ENCODE results near the gene PARVA. TPM values are rescaled to one million over a fixed set of nuclear protein-coding genes. Genes with fewer than 3 reads are reported as not detected.

Gene PARVA
- total and polyA plus RNA-seq, 9 of the 15 experiments (the other 6 are each of a cell fraction or from before 2014, with no cell fraction given): 0.11 TPM; not detected in 8

DNA sequence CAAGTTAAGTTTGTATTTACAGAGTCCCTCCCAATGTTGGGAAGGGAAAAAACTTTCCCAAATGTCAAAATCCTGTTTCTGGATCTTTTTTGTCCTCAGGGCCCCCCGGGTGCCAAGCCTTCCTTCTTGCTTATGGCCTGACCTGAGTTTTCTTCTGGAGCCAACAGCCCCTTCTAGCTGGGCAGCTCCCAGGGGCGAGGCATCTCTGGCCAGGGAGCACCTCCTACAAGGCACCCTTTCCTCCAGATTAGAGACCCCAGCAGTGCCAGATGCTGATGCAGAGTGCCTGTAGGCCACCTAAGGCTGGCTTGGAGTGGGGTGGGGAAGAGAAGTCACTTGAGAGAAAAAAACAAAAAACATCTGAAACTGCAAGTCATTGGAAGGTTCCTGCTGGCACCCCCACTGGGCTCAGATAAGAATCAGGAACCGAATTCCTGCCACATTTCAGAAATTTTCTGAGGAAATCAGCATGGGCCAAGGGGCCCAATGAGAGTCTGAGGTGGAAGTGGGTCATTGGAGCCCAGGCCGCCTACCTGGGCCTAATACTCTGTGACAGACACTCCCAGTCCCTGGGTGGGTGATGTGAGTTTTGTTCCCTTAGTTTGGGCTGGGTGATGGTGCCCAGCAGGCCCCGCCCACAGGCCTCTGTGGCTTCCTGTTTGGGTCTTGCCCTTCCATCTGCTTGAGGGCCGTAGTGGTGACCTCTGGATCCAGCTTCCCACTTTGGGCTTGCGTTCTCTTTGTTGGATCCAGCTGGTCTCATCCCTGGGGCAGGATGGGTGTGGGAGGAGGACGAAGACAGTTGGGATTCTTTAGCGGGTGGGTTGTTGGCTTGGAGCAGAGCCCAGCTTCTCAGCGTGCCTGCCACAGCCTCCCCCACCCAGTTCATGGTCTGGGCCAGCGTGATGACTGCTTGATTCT is 40.6 kb downstream of the PARVA start (continued):
- TF ChIP-seq, protein P1, sequence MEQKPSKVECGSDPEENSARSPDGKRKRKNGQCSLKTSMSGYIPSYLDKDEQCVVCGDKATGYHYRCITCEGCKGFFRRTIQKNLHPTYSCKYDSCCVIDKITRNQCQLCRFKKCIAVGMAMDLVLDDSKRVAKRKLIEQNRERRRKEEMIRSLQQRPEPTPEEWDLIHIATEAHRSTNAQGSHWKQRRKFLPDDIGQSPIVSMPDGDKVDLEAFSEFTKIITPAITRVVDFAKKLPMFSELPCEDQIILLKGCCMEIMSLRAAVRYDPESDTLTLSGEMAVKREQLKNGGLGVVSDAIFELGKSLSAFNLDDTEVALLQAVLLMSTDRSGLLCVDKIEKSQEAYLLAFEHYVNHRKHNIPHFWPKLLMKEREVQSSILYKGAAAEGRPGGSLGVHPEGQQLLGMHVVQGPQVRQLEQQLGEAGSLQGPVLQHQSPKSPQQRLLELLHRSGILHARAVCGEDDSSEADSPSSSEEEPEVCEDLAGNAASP (IDR thresholded peaks at IDR 0.05): no peak
- TF ChIP-seq E2F3 (CRISPR knock-in tag; IDR thresholded peaks at IDR 0.05) (0 out of 2 replicates have a peak, but pooled peaks have one; percentile 4), ZNF384 (IDR thresholded peaks at IDR 0.05; ENCODE audit: low read depth, low read length) (peak; percentile 41; the same call in 1 of the 2 replicates), CSDE1 (IDR thresholded peaks at IDR 0.05) (no peak), NFE2L1 (tag; IDR thresholded peaks at IDR 0.05; ENCODE audit: borderline replicate concordance, low read depth) (peak; percentile 58; the same call in 1 of the 2 replicates), MAFK (IDR thresholded peaks at IDR 0.05; ENCODE audit: low read length) (peak; percentile 19; the same call in 1 of the 2 replicates), SIX5 (IDR thresholded peaks at IDR 0.05; ENCODE audit: borderline replicate concordance in 1 of 2, insufficient read depth in 1 of 2, low read depth in 1 of 2, low read length in 2 of 2) (no peak)

DNA sequence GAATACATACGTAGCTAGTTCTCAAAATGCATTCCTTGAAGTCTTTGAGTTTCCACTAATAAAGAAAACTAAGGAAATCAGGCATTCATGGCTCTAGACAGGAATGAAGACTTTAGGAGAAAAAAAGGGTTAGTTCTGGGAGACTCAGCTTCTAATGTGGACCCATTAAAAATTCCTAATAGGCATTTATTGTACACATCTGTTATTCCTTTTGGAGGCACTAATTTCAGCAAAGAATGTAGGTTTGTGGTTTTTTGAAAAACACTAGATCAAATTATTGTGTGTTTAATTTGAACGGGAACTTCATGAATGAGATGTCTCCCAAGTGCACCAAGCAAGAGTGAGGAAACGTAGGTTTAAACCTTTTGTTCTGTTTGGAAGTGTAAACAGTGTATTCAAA is 42.7 kb downstream of the PARVA start:
- POLR2A ChIA-PET: interaction anchor here (0.9 kb wide), 1 partner anchor 9 kb away, joined by 5 read pairs; no protein-coding TSS in a partner anchor
- TF ChIP-seq ZNF121 (CRISPR knock-in tag; conservative IDR thresholded peaks at IDR 0.05): no peak
- TF ChIP-seq ARID1B (IDR thresholded peaks at IDR 0.05): no peak
- TF ChIP-seq ZNF12 (CRISPR knock-in tag; IDR thresholded peaks at IDR 0.05): no peak
- TF ChIP-seq, protein P2, sequence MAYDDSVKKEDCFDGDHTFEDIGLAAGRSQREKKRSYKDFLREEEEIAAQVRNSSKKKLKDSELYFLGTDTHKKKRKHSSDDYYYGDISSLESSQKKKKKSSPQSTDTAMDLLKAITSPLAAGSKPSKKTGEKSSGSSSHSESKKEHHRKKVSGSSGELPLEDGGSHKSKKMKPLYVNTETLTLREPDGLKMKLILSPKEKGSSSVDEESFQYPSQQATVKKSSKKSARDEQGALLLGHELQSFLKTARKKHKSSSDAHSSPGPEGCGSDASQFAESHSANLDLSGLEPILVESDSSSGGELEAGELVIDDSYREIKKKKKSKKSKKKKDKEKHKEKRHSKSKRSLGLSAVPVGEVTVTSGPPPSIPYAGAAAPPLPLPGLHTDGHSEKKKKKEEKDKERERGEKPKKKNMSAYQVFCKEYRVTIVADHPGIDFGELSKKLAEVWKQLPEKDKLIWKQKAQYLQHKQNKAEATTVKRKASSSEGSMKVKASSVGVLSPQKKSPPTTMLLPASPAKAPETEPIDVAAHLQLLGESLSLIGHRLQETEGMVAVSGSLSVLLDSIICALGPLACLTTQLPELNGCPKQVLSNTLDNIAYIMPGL (CRISPR knock-in tag; IDR thresholded peaks at IDR 0.05): no peak
- TF ChIP-seq, protein P3, sequence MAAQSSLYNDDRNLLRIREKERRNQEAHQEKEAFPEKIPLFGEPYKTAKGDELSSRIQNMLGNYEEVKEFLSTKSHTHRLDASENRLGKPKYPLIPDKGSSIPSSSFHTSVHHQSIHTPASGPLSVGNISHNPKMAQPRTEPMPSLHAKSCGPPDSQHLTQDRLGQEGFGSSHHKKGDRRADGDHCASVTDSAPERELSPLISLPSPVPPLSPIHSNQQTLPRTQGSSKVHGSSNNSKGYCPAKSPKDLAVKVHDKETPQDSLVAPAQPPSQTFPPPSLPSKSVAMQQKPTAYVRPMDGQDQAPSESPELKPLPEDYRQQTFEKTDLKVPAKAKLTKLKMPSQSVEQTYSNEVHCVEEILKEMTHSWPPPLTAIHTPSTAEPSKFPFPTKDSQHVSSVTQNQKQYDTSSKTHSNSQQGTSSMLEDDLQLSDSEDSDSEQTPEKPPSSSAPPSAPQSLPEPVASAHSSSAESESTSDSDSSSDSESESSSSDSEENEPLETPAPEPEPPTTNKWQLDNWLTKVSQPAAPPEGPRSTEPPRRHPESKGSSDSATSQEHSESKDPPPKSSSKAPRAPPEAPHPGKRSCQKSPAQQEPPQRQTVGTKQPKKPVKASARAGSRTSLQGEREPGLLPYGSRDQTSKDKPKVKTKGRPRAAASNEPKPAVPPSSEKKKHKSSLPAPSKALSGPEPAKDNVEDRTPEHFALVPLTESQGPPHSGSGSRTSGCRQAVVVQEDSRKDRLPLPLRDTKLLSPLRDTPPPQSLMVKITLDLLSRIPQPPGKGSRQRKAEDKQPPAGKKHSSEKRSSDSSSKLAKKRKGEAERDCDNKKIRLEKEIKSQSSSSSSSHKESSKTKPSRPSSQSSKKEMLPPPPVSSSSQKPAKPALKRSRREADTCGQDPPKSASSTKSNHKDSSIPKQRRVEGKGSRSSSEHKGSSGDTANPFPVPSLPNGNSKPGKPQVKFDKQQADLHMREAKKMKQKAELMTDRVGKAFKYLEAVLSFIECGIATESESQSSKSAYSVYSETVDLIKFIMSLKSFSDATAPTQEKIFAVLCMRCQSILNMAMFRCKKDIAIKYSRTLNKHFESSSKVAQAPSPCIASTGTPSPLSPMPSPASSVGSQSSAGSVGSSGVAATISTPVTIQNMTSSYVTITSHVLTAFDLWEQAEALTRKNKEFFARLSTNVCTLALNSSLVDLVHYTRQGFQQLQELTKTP (IDR thresholded peaks at IDR 0.05; ENCODE audit: low read depth in 1 of 2, partially characterized antibody in 2 of 2): no peak
- no peak for TF ChIP-seq TRIM24 (IDR thresholded peaks at IDR 0.05)

More for the DNA sequence above, 42.7 kb downstream of the PARVA start:
- DNase-seq (ENCODE audit: extremely low read depth in 1 of 4, low spot score in 3 of 4) (no peak), FAIRE-seq (no peak), ATAC-seq (no peak)
- intact Hi-C loops (cut with micrococcal nuclease) (no loop called here), in situ Hi-C loops (cut with MboI) (no loop called here)
- CTCF ChIA-PET (ENCODE audit: low intra/inter-chr PET ratio): no interaction called here
- H3K4me1 ChIP-seq (replicated peaks in 1 of 2; ENCODE audit: control insufficient read depth in 2 of 2, insufficient read depth in 2 of 2, low read length in 2 of 2): peaks cover 10 to 11% of the 10 kb centered on the region in 2 experiments
- 32% methylated on average over 3 of the region's 3 CpGs for WGBS (ENCODE audit: insufficient coverage, low coverage, missing lambda C conversion rate)
- no peak overlapping the region for H3K27ac ChIP-seq (ENCODE audit: extremely low read depth, low read depth, low read length)
- no peak overlapping the region for H3K4me3 ChIP-seq
- H3K79me2 ChIP-seq (ENCODE audit: control insufficient read depth, insufficient read depth, low read length): no peaks in the 10 kb centered on the region
- H4K20me1 ChIP-seq (replicated peaks; ENCODE audit: control insufficient read depth, insufficient read depth, low read length): no peaks in the 10 kb centered on the region
- no peak overlapping the region for H3K9ac ChIP-seq (ENCODE audit: insufficient read depth in 1 of 2, low read depth in 2 of 2, low read length in 2 of 2)
- no peaks in the 10 kb centered on the region; a peak in 1 of 5 replicates for H3K27me3 ChIP-seq (ENCODE audit: control insufficient read depth in 2 of 2, insufficient read depth in 2 of 2, low read length in 2 of 2)
- no TSS peak for BruUV-seq (replicated peaks)
- H2AFZ ChIP-seq (ENCODE audit: low read depth, low read length): no peak overlapping the region
- H3K9me3 ChIP-seq (replicated peaks; ENCODE audit: control insufficient read depth, insufficient read depth, low read depth, low read length): no peaks in the 10 kb centered on the region
- H3K9me1 ChIP-seq (ENCODE audit: control insufficient read depth, insufficient read depth, low read length): no peaks in the 10 kb centered on the region
- no peaks in the 10 kb centered on the region for H3K36me3 ChIP-seq (ENCODE audit: control insufficient read depth, insufficient read depth, low read length)
- H3K4me2 ChIP-seq (ENCODE audit: insufficient read depth, low read length): no peak overlapping the region

Data from K562 (cell line).